HepG2 (cell line): ENCODE results near the gene TIGD6. TPM values are rescaled to one million over a fixed set of nuclear protein-coding genes. Genes with fewer than 3 reads are reported as not detected.
A peak's percentile ranks its signal among the peaks of the same experiment; 100 is the strongest.

ENCODE experiments used
- BCL6 ChIP-seq: IDR thresholded peaks from 2 replicates; pipeline ENCODE4 v1.6.1; 2016; ENCODE audit warnings: missing genetic modification reagents, missing compliant biosample characterization
- CBX2 ChIP-seq, 2 experiments: fragments of 200-600 bp in 1 of 2; sonication (generic); formaldehyde crosslinking in 1 of 2; IDR thresholded peaks; 2 replicates each; pipeline versions ENCODE4 v1.7.0 to v1.8.1; 2018 to 2022; ENCODE audit warnings: low read depth in 2 of 2, low read length in 1 of 2, mild to moderate bottlenecking in 1 of 2, missing genetic modification reagents in 1 of 2
- EP300 ChIP-seq, 3 experiments: sonication (generic) in 1 of 3; formaldehyde crosslinking in 1 of 3; IDR thresholded peaks; 2 replicates each; pipeline versions ENCODE4 v1.5.1 to v1.6.1; 2011 to 2020; ENCODE audit warnings: low read depth in 2 of 3, low read length in 2 of 3, borderline replicate concordance in 1 of 3, improper control_type of control experiment in 1 of 3, mild to moderate bottlenecking in 1 of 3, missing genetic modification reagents in 1 of 3, moderate library complexity in 1 of 3
- HNRNPUL1 ChIP-seq: fragments of 200-400 bp; formaldehyde crosslinking; IDR thresholded peaks from 2 replicates; pipeline ENCODE4 v1.6.1; 2017; ENCODE audit warnings: low read depth, mild to moderate bottlenecking, low read length, moderate library complexity
- JARID2 ChIP-seq: sonication (generic); formaldehyde crosslinking; IDR thresholded peaks from 2 replicates; pipeline ENCODE4 v1.8.1; 2023; ENCODE audit warnings: missing genetic modification reagents, inconsistent platforms; ENCODE audit not compliant: insufficient replicate concordance
- PITX1 ChIP-seq: sonication (generic); formaldehyde crosslinking; IDR thresholded peaks from 2 replicates; pipeline ENCODE4 v1.5.1; 2020; ENCODE audit warnings: mild to moderate bottlenecking, missing genetic modification reagents
- ZFP1 ChIP-seq: IDR thresholded peaks from 2 replicates; pipeline ENCODE4 v1.6.1; 2016
- ZNF660 ChIP-seq: sonication (generic); formaldehyde crosslinking; IDR thresholded peaks from 2 replicates; pipeline ENCODE4 v1.5.1; 2020; ENCODE audit warnings: mild to moderate bottlenecking, low read depth, missing genetic modification reagents, borderline replicate concordance
- polyA plus RNA-seq, 8 experiments: library from polyadenylated mRNA; depleted of rRNA in 3 of 8; stranded (reverse) in 7 of 8; unstranded in 1 of 8; fragments of >200 nt; fragmentation: Illumina TruSeq in 4 of 8; extraction: Trizol in 4 of 8; gene quantifications; 2 replicates each; pipeline versions ENCODE4 v1.2.1 to v1.2.3, GENCODE V29; 2011 to 2016; ENCODE audit warnings: low read depth in 4 of 8, missing spikeins in 1 of 8, mixed read lengths in 1 of 8; ENCODE audit not compliant: insufficient read depth in 1 of 8
- total RNA-seq, 5 experiments: library from RNA; depleted of rRNA; stranded (reverse); fragments of >200 nt; fragmentation: Illumina TruSeq; extraction: Trizol; gene quantifications; 2 replicates each; pipeline ENCODE4 v1.2.3, GENCODE V29; 2016; ENCODE audit warnings: low read depth in 1 of 5
- TF ChIP-seq, protein P1 (sequence below): IDR thresholded peaks from 2 replicates; pipeline ENCODE4 v1.4.0; 2020; ENCODE audit warnings: mild to moderate bottlenecking, missing genetic modification reagents
- TF ChIP-seq, protein P2 (sequence below): sonication (generic); formaldehyde crosslinking; IDR thresholded peaks from 2 replicates; pipeline ENCODE4 v1.5.0; 2020; ENCODE audit warnings: mild to moderate bottlenecking, low read depth, missing genetic modification reagents, borderline replicate concordance
- TF ChIP-seq, protein P3 (sequence below): sonication (generic); formaldehyde crosslinking; IDR thresholded peaks from 2 replicates; pipeline ENCODE4 v1.5.1; 2020; ENCODE audit warnings: missing genetic modification reagents, mild to moderate bottlenecking, borderline replicate concordance
- TF ChIP-seq, protein P4 (sequence below): sonication (generic); formaldehyde crosslinking; conservative IDR thresholded peaks from 2 replicates; pipeline ENCODE4 v1.8.0; 2022; ENCODE audit warnings: low read depth, missing genetic modification reagents
- TF ChIP-seq, protein P5 (sequence below): sonication (generic); formaldehyde crosslinking; IDR thresholded peaks from 2 replicates; pipeline ENCODE4 v1.4.0; 2020; ENCODE audit warnings: mild to moderate bottlenecking, missing genetic modification reagents
- TF ChIP-seq, protein P6 (sequence below): sonication (generic); formaldehyde crosslinking; conservative IDR thresholded peaks from 2 replicates; pipeline ENCODE4 v1.4.0; 2020; ENCODE audit warnings: mild to moderate bottlenecking, missing genetic modification reagents, moderate library complexity

TIGD6 gene
- total and polyA plus RNA-seq, 2 of the 13 experiments (the other 11 are each of a cell fraction or from before 2014, with no cell fraction given) = 2.1 to 2.9 TPM

DNA sequence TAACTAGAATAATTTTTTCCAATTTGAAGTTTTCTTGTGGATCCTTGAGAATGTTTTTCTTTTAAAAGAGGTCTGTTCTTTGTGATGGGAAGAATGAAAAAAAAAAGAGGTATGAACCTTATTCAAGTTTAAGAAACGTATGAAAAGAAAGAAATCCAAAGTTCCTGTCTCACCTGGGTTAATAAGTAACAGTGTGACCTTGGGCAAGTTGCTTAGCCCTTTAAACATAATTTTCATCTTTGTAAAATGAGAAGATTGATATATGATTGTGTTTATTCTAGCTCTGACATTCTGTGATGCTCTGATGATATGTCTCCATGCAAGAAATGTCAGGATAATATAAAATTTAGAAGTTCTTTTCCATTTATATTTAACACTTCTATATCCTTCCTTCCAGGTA, 20.6 kb downstream of the TIGD6 start (continued):
- TF ChIP-seq, protein P1, sequence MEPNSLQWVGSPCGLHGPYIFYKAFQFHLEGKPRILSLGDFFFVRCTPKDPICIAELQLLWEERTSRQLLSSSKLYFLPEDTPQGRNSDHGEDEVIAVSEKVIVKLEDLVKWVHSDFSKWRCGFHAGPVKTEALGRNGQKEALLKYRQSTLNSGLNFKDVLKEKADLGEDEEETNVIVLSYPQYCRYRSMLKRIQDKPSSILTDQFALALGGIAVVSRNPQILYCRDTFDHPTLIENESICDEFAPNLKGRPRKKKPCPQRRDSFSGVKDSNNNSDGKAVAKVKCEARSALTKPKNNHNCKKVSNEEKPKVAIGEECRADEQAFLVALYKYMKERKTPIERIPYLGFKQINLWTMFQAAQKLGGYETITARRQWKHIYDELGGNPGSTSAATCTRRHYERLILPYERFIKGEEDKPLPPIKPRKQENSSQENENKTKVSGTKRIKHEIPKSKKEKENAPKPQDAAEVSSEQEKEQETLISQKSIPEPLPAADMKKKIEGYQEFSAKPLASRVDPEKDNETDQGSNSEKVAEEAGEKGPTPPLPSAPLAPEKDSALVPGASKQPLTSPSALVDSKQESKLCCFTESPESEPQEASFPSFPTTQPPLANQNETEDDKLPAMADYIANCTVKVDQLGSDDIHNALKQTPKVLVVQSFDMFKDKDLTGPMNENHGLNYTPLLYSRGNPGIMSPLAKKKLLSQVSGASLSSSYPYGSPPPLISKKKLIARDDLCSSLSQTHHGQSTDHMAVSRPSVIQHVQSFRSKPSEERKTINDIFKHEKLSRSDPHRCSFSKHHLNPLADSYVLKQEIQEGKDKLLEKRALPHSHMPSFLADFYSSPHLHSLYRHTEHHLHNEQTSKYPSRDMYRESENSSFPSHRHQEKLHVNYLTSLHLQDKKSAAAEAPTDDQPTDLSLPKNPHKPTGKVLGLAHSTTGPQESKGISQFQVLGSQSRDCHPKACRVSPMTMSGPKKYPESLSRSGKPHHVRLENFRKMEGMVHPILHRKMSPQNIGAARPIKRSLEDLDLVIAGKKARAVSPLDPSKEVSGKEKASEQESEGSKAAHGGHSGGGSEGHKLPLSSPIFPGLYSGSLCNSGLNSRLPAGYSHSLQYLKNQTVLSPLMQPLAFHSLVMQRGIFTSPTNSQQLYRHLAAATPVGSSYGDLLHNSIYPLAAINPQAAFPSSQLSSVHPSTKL = 0 out of 2 replicates have a peak, but pooled peaks have one; percentile 21
- TF ChIP-seq, protein P2, sequence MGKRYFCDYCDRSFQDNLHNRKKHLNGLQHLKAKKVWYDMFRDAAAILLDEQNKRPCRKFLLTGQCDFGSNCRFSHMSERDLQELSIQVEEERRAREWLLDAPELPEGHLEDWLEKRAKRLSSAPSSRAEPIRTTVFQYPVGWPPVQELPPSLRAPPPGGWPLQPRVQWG = no peak
- TF ChIP-seq, protein P3, sequence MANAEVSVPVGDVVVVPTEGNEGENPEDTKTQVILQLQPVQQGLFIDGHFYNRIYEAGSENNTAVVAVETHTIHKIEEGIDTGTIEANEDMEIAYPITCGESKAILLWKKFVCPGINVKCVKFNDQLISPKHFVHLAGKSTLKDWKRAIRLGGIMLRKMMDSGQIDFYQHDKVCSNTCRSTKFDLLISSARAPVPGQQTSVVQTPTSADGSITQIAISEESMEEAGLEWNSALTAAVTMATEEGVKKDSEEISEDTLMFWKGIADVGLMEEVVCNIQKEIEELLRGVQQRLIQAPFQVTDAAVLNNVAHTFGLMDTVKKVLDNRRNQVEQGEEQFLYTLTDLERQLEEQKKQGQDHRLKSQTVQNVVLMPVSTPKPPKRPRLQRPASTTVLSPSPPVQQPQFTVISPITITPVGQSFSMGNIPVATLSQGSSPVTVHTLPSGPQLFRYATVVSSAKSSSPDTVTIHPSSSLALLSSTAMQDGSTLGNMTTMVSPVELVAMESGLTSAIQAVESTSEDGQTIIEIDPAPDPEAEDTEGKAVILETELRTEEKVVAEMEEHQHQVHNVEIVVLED (CRISPR knock-in tag) = no peak
- TF ChIP-seq, protein P4, sequence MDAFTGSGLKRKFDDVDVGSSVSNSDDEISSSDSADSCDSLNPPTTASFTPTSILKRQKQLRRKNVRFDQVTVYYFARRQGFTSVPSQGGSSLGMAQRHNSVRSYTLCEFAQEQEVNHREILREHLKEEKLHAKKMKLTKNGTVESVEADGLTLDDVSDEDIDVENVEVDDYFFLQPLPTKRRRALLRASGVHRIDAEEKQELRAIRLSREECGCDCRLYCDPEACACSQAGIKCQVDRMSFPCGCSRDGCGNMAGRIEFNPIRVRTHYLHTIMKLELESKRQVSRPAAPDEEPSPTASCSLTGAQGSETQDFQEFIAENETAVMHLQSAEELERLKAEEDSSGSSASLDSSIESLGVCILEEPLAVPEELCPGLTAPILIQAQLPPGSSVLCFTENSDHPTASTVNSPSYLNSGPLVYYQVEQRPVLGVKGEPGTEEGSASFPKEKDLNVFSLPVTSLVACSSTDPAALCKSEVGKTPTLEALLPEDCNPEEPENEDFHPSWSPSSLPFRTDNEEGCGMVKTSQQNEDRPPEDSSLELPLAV = no peak
- no peak for TF ChIP-seq CBX2 (IDR thresholded peaks at IDR 0.05; ENCODE audit: low read depth, low read length)
- no peak for TF ChIP-seq CBX2 (CRISPR knock-in tag; IDR thresholded peaks at IDR 0.05; ENCODE audit: low read depth)
- 0 out of 4 replicates have a peak, but pooled peaks of 1 of the 2 experiments have one; percentile 5 for TF ChIP-seq EP300 (IDR thresholded peaks at IDR 0.05; ENCODE audit: low read depth in 2 of 2, low read length in 2 of 2)
- TF ChIP-seq EP300 (CRISPR knock-in tag; IDR thresholded peaks at IDR 0.05; ENCODE audit: borderline replicate concordance) = no peak
- TF ChIP-seq, protein P5, sequence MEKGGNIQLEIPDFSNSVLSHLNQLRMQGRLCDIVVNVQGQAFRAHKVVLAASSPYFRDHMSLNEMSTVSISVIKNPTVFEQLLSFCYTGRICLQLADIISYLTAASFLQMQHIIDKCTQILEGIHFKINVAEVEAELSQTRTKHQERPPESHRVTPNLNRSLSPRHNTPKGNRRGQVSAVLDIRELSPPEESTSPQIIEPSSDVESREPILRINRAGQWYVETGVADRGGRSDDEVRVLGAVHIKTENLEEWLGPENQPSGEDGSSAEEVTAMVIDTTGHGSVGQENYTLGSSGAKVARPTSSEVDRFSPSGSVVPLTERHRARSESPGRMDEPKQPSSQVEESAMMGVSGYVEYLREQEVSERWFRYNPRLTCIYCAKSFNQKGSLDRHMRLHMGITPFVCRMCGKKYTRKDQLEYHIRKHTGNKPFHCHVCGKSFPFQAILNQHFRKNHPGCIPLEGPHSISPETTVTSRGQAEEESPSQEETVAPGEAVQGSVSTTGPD = no peak
- no peak for TF ChIP-seq JARID2 (CRISPR knock-in tag)
- TF ChIP-seq, protein P6, sequence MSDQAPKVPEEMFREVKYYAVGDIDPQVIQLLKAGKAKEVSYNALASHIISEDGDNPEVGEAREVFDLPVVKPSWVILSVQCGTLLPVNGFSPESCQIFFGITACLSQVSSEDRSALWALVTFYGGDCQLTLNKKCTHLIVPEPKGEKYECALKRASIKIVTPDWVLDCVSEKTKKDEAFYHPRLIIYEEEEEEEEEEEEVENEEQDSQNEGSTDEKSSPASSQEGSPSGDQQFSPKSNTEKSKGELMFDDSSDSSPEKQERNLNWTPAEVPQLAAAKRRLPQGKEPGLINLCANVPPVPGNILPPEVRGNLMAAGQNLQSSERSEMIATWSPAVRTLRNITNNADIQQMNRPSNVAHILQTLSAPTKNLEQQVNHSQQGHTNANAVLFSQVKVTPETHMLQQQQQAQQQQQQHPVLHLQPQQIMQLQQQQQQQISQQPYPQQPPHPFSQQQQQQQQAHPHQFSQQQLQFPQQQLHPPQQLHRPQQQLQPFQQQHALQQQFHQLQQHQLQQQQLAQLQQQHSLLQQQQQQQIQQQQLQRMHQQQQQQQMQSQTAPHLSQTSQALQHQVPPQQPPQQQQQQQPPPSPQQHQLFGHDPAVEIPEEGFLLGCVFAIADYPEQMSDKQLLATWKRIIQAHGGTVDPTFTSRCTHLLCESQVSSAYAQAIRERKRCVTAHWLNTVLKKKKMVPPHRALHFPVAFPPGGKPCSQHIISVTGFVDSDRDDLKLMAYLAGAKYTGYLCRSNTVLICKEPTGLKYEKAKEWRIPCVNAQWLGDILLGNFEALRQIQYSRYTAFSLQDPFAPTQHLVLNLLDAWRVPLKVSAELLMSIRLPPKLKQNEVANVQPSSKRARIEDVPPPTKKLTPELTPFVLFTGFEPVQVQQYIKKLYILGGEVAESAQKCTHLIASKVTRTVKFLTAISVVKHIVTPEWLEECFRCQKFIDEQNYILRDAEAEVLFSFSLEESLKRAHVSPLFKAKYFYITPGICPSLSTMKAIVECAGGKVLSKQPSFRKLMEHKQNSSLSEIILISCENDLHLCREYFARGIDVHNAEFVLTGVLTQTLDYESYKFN (CRISPR knock-in tag) = 0 out of 2 replicates have a peak, but pooled peaks have one; percentile 38
- no peak for TF ChIP-seq BCL6 (CRISPR knock-in tag)
- TF ChIP-seq ZNF660 (CRISPR knock-in tag) = no peak
- TF ChIP-seq HNRNPUL1 = 0 out of 2 replicates have a peak, but pooled peaks have one; percentile 27
- TF ChIP-seq ZFP1 (CRISPR knock-in tag) = no peak
- no peak for TF ChIP-seq PITX1 (CRISPR knock-in tag)
